Astrocyte (in vitro differentiated cells and primary cell): ENCODE data around the gene ANKRD44. TPM values are rescaled to one million over a fixed set of nuclear protein-coding genes. Genes with fewer than 3 reads are reported as not detected.

Experiments
- DNase-seq: peaks from one replicate; pipeline ENCODE4 v3.0.0-alpha.2; 2010; ENCODE audit warnings: low read depth
- FAIRE-seq: peaks from 2 replicates; lab custom pipeline; 2011; peaks lifted over from hg19 to GRCh38; lab: Jason Lieb, UNC
- H2AFZ ChIP-seq: 2 replicates; pipeline ENCODE4 v1.6.0; 2012; ENCODE audit warnings: low read depth, low read length, inconsistent platforms
- H3K27ac ChIP-seq: 2 replicates; pipeline ENCODE4 v1.5.1; 2011; ENCODE audit warnings: low read depth, low read length, inconsistent platforms
- H3K27me3 ChIP-seq: 2 replicates; pipeline ENCODE4 v1.6.0; 2011; ENCODE audit warnings: low read length, inconsistent platforms; ENCODE audit not compliant: insufficient read depth
- H3K36me3 ChIP-seq: 2 replicates; pipeline ENCODE4 v1.5.1; 2011; ENCODE audit warnings: low read length, inconsistent platforms; ENCODE audit not compliant: insufficient read depth
- H3K4me1 ChIP-seq: 2 replicates; pipeline ENCODE4 v1.5.1; 2011; ENCODE audit warnings: low read length, inconsistent platforms; ENCODE audit not compliant: insufficient read depth
- H3K4me2 ChIP-seq: 2 replicates; pipeline ENCODE4 v1.6.0; 2012; ENCODE audit warnings: low read length, inconsistent platforms
- H3K4me3 ChIP-seq: 2 replicates; pipeline ENCODE4 v1.5.1; 2011; ENCODE audit warnings: low read depth, mild to moderate bottlenecking, low read length, inconsistent platforms; ENCODE audit not compliant: insufficient read depth
- H3K79me2 ChIP-seq: 2 replicates; pipeline ENCODE4 v1.6.0; 2012; ENCODE audit warnings: mild to moderate bottlenecking, low read length, inconsistent platforms; ENCODE audit not compliant: insufficient read depth
- H3K9ac ChIP-seq: 2 replicates; pipeline ENCODE4 v1.6.0; 2012; ENCODE audit warnings: mild to moderate bottlenecking, low read length, inconsistent platforms
- H3K9me3 ChIP-seq: 2 replicates; pipeline ENCODE4 v1.5.1; 2012; ENCODE audit warnings: low read depth, mild to moderate bottlenecking, low read length, inconsistent platforms; ENCODE audit not compliant: insufficient read depth
- H4K20me1 ChIP-seq: 2 replicates; pipeline ENCODE4 v1.6.0; 2012; ENCODE audit warnings: low read length, inconsistent platforms; ENCODE audit not compliant: insufficient read depth
- H3K27ac Mint-ChIP-seq: one replicate; pipeline ENCODE4 v1.8.0; 2021; ENCODE audit warnings: mild to moderate bottlenecking, mixed read lengths; ENCODE audit not compliant: unreplicated experiment
- H3K27me3 Mint-ChIP-seq: one replicate; pipeline ENCODE4 v1.8.0; 2021; ENCODE audit warnings: low read depth, mixed read lengths; ENCODE audit not compliant: unreplicated experiment
- H3K36me3 Mint-ChIP-seq: one replicate; pipeline ENCODE4 v1.8.0; 2021; ENCODE audit warnings: low read depth, mixed read lengths; ENCODE audit not compliant: unreplicated experiment
- H3K4me1 Mint-ChIP-seq: one replicate; pipeline ENCODE4 v1.8.0; 2021; ENCODE audit warnings: low read depth, mixed read lengths; ENCODE audit not compliant: unreplicated experiment
- H3K4me3 Mint-ChIP-seq: one replicate; pipeline ENCODE4 v1.8.0; 2021; ENCODE audit warnings: mild to moderate bottlenecking, moderate library complexity, mixed read lengths; ENCODE audit not compliant: unreplicated experiment
- H3K9me3 Mint-ChIP-seq: one replicate; pipeline ENCODE4 v1.8.0; 2021; ENCODE audit warnings: mild to moderate bottlenecking, mixed read lengths; ENCODE audit not compliant: unreplicated experiment
- EZH2 ChIP-seq: IDR thresholded peaks from 2 replicates; pipeline ENCODE4 v1.6.1; 2012; ENCODE audit warnings: mild to moderate bottlenecking, low read length, inconsistent platforms; ENCODE audit not compliant: insufficient read depth
- total RNA-seq: library from RNA; stranded (reverse); gene quantifications from 2 replicates; pipeline ENCODE4 v1.2.1, GENCODE V29; 2021
- TF ChIP-seq, protein P1 (sequence below): IDR thresholded peaks from 2 replicates; pipeline ENCODE4 v1.5.1; 2011; ENCODE audit warnings: low read depth, mild to moderate bottlenecking, inconsistent platforms, low read length, moderate library complexity; ENCODE audit not compliant: insufficient read depth

The ANKRD44 gene
- total RNA-seq, 1 donor from 2014 or later = 7.2 TPM

- FAIRE-seq = no peak
- Histone ChIP-seq H3K79me2 (no peaks in the 10 kb centered on the region), H2AFZ (no peak overlapping the region), H3K9me3 (no peaks in the 10 kb centered on the region), H3K27me3 (no peaks in the 10 kb centered on the region), H3K4me3 (no peak overlapping the region), H4K20me1 (no peaks in the 10 kb centered on the region), H3K27ac (no peak overlapping the region), H3K4me1 (no peaks in the 10 kb centered on the region), H3K36me3 (no peaks in the 10 kb centered on the region), H3K4me2 (peak overlapping the region; percentile 23), H3K9ac (no peak overlapping the region)
- H3K27ac Mint-ChIP-seq = no peak overlapping the region
- H3K4me3 Mint-ChIP-seq = no peak overlapping the region
- no peaks in the 10 kb centered on the region for H3K36me3 Mint-ChIP-seq
- TF ChIP-seq, protein P1, sequence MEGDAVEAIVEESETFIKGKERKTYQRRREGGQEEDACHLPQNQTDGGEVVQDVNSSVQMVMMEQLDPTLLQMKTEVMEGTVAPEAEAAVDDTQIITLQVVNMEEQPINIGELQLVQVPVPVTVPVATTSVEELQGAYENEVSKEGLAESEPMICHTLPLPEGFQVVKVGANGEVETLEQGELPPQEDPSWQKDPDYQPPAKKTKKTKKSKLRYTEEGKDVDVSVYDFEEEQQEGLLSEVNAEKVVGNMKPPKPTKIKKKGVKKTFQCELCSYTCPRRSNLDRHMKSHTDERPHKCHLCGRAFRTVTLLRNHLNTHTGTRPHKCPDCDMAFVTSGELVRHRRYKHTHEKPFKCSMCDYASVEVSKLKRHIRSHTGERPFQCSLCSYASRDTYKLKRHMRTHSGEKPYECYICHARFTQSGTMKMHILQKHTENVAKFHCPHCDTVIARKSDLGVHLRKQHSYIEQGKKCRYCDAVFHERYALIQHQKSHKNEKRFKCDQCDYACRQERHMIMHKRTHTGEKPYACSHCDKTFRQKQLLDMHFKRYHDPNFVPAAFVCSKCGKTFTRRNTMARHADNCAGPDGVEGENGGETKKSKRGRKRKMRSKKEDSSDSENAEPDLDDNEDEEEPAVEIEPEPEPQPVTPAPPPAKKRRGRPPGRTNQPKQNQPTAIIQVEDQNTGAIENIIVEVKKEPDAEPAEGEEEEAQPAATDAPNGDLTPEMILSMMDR = no peak
- TF ChIP-seq EZH2 = no peak
- H3K4me1 Mint-ChIP-seq = no peaks in the 10 kb centered on the region
- H3K9me3 Mint-ChIP-seq = no peaks in the 10 kb centered on the region
- DNase-seq = no peak
- H3K27me3 Mint-ChIP-seq = no peaks in the 10 kb centered on the region
These were observed 73.8 kb downstream of the ANKRD44 start for GRCh38 chr2:197236816-197237215.

DNA sequence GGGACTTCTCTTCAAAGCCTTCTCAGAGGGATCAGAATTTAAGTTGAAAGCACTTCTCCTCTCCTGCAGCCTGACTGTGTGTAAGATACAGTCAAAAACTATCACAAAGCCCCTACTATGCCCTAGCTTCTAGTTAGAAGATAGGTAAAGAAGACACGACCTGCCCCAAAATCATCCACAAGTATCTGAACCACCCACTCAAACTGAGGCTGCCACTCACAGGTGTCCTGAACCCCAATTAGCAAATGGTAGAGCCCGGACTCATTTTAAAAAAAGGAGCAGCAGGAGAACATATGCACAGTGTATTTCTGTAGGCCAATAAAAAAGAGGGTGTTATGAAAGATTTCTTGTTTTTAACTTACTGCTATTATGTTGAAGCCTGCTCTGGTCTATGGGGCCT, 74.4 kb downstream of the ANKRD44 start:
- Mint-ChIP-seq H3K36me3 (no peaks in the 10 kb centered on the region), H3K27ac (no peak overlapping the region), H3K4me3 (no peak overlapping the region), H3K4me1 (no peaks in the 10 kb centered on the region), H3K27me3 (no peaks in the 10 kb centered on the region), H3K9me3 (no peaks in the 10 kb centered on the region)
- no peaks in the 10 kb centered on the region for H3K4me1 ChIP-seq
- no peak overlapping the region for H3K9ac ChIP-seq
- no peaks in the 10 kb centered on the region for H3K9me3 ChIP-seq
- no peaks in the 10 kb centered on the region for H4K20me1 ChIP-seq
- H3K36me3 ChIP-seq = no peaks in the 10 kb centered on the region
- TF ChIP-seq, protein P1 = no peak
- no peak for TF ChIP-seq EZH2
- no peak overlapping the region for H3K27ac ChIP-seq
- DNase-seq = no peak
- FAIRE-seq = no peak
- H3K4me3 ChIP-seq = no peak overlapping the region
- H3K79me2 ChIP-seq = no peaks in the 10 kb centered on the region
- H3K4me2 ChIP-seq = no peak overlapping the region
- H3K27me3 ChIP-seq = no peaks in the 10 kb centered on the region
- no peak overlapping the region for H2AFZ ChIP-seq

DNA sequence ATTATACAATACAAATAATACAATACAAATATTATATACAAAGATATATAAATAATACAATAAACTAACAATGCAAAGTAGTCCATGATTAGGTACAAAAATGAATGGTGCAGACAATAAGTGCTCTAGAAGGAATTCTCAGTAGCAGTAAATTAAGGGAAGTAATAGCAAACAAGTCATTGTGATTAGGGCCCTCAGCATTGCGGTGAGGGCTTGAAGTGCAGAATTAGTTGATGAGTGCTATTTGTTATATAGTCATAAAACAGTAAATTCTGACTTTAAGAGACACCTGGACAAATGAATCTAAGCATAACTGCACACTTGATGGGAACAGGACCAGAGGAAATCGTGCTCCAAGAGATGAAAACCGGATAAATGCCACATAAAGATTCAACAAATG, 74.9 kb downstream of the ANKRD44 start:
- Mint-ChIP-seq H3K27me3 (no peaks in the 10 kb centered on the region), H3K4me3 (no peak overlapping the region), H3K4me1 (no peaks in the 10 kb centered on the region), H3K36me3 (no peaks in the 10 kb centered on the region), H3K27ac (no peak overlapping the region), H3K9me3 (no peaks in the 10 kb centered on the region)
- TF ChIP-seq, protein P1 = no peak
- no peak for TF ChIP-seq EZH2
- FAIRE-seq (no peak), DNase-seq (no peak)
- H3K36me3 ChIP-seq = no peaks in the 10 kb centered on the region
- H3K9me3 ChIP-seq = no peaks in the 10 kb centered on the region
- no peaks in the 10 kb centered on the region for H3K27me3 ChIP-seq
- H3K27ac ChIP-seq = no peak overlapping the region
- no peaks in the 10 kb centered on the region for H3K4me1 ChIP-seq
- H2AFZ ChIP-seq = no peak overlapping the region
- H3K79me2 ChIP-seq = no peaks in the 10 kb centered on the region
- H4K20me1 ChIP-seq = no peaks in the 10 kb centered on the region
- H3K4me2 ChIP-seq = no peak overlapping the region
- no peak overlapping the region for H3K9ac ChIP-seq
- no peak overlapping the region for H3K4me3 ChIP-seq
